ENCODE results near the gene SLCO1B3. TPM values are rescaled to one million over a fixed set of nuclear protein-coding genes. Genes with fewer than 3 reads are reported as not detected.

Gene SLCO1B3
- total RNA-seq (2022; extraction: Qiagen RNA extraction; ENCODE audit: low read depth): 12.6 to 19.4 TPM (median 16.9 TPM) in 5 replicates

DNA sequence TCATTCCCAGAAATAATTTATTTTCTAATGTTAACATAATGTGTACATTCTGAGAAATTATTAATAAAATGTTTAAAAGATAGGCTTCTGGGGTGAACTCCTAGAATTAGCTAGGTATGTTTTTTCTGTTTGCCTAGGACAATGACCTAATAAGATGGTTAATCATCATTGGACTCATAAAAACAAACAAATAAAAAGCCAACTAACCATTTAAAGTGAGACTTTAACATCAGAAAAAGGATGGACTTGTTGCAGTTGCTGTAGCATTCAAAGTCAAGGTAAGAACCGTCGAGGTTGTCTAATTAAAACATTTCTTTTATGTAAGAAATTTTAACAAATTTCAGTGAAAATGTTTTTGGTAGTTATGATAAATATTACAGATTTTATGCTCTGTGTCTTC lies at the start of gene SLCO1B3:
SLCO1B3 (plus strand) TSS at position 219 of the 400 bp plus-strand sequence. CDS start 5,034 bp downstream, outside the sequence.

Other genes with a start within 250 kb of the SLCO1B3 start
- gene SLCO1C1, start 115.4 kb upstream of the SLCO1B3 start, total RNA-seq (2022; extraction: Qiagen RNA extraction; ENCODE audit: low read depth): 0.03 to 0.04 TPM in 2 of 5 replicates, not detected in the others

All from A549 treated with DMSO at 1 μM for 4 hours (cell line).